GM18505 (cell line): ENCODE data around the gene ATE1.
"Not testable (repeated sequence)": the region's sequence is repeated elsewhere in the genome, so short reads cannot be mapped to it uniquely, and the experiment has no call there.

Source experiments
- ATAC-seq: cut with Tn5 transposase; IDR thresholded peaks from one replicate; pipeline ENCODE4 v1.9.1; 2021; ENCODE audit not compliant: unreplicated experiment
- POLR2A ChIP-seq: IDR thresholded peaks from 4 replicates; pipeline ENCODE4 v1.6.1; 2011; ENCODE audit warnings: borderline replicate concordance; ENCODE audit not compliant: insufficient read depth, insufficient read length; ENCODE audit errors: extremely low read depth

Gene ATE1

DNA sequence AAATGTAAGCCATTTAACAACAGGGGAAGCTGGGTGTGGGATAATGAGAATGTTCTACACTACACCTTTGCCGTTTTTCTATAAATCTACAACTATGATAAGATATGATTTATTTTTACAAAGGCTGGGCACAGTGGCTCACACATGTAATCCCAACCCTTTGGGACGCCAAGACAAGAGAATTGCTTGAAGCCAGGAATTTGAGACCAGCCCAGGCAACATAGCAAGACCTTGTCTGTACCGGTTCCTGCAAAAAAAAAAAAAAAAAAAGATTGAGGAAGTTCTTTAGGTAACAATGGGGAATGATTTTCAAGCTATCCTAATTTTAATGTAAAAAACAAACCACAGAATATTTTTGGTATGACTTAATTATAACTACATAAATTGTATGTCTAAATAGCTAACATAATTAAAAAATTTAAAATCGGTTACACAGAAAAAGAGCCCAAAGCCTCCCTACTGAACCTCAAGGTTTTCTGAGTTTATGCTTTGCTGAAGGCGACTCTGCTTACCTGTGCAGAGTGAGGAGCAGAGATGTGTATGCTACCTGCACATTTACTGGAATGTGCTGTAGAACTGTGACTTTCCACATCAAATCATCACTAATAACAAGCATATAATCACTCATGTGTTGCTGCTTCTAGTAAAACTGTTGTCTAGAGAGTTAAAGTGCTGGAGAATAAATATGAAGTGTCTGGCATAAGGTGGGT lies 163.4 kb downstream of the ATE1 start:
- ATAC-seq, result no peak
- TF ChIP-seq POLR2A, result no peak

DNA sequence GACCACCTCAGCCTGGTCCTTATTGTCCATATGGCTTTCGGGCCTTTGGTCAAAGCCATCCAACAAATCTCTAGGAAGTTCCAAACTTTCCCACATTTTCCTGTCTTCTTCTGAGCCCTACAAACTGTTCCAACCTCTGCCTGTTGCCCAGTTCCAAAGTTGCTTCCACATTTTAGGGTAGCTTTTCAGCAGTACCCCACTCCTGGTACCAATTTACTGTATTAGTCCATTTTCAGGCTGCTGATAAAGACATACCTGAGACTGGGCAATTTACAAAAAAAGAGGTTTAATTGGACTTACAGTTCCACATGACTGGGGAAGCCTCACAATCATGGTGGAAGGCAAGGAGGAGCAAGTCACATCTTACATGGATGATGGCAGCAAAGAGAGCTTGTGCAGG lies 170.6 kb downstream of the ATE1 start:
- not testable (repeated sequence) for ATAC-seq

DNA sequence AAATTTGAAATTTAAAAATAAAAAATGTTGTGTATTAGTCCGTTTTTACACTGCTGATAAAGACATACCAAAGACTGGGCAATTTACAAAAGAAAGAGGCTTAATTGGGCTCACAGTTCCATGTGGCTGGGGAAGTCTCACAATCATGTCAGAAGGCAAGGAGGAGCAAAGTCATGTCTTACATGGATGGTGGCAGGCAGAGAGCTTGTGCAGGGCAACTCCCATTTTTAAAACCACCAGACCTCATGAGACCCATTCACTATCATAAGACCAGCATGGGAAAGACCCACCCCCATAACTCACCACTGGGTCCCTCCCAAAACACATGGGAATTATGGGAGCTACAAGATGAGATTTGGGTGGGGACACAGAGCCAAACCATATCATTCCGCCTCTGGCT lies 172.3 kb downstream of the ATE1 start:
- not testable (repeated sequence) for ATAC-seq

DNA sequence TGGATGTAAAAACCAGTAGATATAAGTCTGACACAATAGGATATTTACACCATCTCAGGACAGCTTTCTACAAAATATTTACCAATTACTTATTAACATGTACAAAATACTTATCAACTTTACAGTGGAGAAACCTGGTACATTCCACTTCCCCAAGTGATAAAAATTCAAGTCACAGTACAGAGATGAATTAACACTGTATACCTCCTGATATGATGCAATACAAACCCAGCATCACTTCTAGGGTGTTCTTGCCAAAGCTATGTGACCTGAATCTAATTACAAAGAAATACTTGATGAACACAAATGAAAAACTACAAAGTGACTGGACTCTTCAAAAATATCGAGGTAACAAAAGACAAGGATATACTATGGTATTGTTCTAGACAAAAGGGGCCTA lies 173.2 kb downstream of the ATE1 start:
- no peak for ATAC-seq

DNA sequence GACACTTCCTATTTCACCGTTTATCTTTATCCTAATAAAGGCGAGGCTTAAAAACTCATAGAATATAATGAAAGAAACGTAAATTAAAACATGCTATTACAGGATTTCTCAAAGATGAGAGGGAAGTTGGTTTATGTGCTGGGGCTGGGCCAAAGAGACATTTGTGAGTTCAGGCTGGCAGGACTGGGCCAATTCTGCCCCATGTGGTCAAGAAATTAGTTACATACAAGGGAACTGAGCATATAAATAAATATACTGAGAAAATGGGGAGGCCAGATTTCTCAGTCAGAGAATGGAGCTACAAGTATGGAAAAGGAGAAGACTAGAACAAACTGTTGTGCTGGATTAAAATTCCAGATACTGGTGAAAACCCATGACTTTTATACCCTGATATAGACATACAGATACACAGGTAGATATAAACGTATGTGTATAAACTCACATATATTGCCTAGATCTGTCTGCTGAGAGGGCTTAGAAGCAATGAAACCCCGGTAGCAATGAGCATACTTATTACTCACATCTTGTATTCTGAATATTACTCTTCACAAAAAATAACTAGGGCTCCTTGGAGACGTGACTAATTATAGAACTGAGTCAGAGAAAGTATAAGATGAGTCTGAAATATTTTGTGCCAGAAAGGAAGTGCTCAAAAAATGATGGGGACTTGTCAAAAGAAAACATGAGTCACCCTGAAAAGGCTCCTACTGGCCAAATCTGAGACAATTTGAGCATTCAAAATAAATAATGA lies 173.9 kb downstream of the ATE1 start:
- TF ChIP-seq POLR2A, result peak; percentile 33
- peak; percentile 79 for ATAC-seq

More for the DNA sequence above, 173.2 kb downstream of the ATE1 start:
- no peak for TF ChIP-seq POLR2A

DNA sequence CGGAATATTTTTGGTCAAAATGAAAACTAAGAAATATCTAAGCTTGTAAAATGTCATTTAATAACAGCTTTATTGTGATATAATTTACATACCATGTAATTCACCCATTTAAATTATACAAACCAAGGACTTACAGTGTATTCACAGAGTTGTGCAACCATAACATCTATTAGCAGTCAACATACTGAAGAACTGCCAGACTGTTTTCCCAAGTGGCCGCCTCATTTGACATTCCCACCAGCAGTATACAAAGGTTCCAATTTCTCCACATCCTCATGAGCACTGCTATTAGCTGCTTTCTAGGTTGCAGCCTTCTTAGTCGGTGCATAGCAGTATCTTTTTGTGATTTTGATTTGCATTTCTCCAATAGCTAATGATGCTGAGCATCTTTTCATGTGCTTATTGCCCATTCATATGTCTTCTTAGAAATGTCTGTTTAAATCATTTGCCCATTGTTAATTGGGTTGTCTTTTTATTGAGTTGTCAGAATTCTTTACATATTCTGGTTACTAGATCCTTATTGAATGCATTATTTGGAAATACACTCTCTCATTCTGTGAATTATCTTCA lies 176.6 kb downstream of the ATE1 start:
- TF ChIP-seq POLR2A, result no peak
- ATAC-seq, result no peak

DNA sequence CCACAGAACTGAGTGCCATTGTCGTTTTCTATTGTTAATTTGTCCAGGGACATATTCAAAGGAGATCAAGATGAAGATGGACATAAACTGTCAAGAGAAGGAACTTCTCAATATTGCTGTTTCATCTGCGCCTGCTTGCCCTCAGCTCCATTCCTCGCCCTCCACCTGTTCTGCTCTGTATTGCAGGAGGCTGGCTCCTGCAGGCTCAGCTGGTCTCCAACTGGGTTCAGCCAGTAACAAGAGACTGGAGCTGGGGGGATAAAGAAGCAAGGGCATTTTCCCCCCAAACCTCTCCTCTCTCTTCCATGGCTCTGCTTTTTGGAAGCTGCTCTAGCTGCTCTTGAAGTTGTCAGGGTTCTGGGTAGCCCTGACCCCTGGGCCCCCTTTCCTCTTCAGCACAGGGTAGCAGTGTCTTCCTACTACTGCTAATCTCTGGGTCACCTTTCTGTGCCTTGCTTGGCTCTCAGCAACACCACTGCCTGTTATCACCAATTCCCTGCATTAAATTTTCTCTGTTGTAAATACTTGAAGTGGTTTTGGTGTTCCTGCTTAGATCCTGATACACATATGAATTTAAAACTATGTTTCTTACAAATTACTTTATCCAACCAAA lies 180.6 kb downstream of the ATE1 start:
- ATAC-seq, result no peak
- no peak for TF ChIP-seq POLR2A

DNA sequence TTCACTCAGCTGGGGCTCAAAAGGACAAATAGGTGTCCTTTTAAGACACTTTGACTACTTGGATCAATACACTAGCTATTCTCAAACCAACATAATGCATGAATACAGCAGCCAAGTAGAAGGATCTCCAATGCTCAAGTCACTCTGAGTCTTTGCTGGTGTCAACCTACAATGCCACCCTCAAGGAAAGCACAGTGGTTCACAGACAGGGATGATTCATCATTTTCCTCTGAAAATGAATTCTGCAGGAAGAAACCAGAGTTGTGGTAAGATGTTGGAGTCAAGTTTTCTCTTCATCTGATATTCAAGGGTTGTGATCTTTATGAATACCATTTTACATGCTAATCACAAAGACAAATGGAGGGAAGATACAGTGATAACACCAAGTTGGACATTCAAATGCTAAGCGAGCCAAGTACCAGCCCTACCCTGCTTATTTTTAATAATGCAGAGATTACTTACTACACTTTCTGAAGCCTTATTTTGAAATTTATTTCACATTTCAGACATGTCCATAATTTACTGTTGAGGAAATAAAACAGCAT lies 186.5 kb downstream of the ATE1 start:
- ATAC-seq, result no peak
- no peak for TF ChIP-seq POLR2A

DNA sequence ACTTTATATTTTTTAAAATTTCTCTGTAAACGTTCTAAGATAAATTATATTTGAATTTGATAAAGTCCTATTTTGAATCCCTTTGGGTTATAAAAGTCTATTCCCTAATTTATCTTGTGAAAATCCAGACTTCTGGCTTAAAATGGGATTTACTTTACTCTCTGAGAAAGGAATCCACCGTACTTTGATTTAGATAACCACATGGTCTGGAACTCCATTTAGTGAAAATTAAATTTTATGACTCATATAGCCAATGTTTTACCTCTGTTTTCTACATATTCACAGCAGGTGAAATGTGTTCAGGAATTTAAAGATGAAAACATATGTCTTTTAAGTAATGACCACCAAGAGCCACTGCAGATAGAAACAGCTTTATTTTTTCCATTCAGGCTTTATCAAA lies 187.8 kb downstream of the ATE1 start:
- TF ChIP-seq POLR2A, result no peak
- no peak for ATAC-seq

DNA sequence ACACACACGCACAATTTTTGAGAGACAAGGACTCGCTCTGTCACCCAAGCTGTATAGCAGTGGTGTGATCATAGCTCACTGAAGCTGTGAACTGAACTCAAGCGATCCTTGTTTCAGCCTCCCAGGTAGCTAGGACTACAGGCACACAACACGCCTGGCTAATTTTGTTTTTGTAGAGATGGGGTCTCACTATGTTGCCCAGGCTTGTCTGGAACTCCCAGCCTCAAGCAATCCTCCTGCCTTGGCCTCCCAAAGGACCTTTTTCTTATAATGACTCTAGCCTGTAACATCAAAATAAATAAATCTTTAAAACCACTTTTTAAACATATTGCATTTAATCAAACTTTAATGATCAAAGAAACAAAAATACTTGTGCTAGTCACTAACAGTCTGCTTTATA lies 188.7 kb downstream of the ATE1 start:
- TF ChIP-seq POLR2A, result no peak
- ATAC-seq, result no peak

DNA sequence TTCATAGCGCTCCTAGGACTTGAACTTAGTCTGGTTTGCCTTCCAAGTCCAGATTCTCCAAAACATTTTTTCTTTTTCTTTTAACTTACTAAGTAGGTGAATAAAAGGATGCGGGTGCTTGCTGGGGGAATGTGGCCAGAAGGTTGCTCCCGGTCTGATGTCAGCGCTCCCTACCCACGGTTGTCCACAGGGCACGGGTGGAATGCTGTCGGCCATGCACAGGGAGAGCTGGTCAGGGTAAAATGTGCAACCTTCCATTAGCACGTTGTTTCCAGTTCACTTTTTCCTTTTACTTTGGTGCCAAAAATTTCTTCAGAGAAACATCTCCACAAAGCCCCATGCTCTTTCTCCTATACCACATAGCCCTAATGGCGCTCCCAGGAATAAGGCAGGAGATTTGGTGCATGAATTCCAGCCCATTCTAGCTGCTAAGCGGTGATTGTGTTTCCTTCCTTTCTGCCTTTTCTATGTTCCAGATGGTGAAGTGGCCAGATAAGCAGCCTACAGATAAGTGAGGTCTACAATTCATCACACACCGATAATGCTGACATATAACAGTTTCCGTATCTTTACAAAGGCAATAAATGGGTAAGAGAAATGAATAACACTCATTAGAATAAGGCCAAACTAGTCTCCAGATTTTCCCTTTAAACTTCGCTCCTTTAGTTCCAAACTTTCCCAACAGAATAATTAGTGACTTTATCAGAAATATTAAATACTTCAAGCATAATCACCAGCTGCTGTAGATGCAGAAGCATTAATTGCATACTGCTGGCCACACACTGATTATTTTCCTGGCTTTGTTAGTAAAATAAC lies 191.3 kb downstream of the ATE1 start:
- no peak for TF ChIP-seq POLR2A

DNA sequence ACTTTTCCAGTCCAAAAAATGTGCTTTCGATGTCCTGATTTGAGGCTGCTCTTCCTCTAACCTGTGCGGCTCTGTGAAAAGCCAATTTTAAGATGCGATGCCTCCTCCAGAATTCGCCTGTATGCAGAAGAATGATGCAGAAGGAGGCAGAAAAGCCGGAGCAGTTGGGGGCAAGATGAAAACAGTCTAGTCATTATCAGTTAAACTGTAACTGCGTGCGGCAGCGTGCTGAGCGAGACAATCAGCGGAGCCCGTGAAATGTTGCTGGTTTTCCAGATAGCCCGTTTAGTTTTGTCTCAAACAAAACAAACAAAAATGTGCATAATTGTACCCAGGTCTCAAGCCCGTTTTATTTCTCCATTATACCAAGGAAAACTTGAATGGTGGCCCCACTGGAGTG lies 192.6 kb downstream of the ATE1 start:
- ATAC-seq, result no peak

More for the DNA sequence above, 191.3 kb downstream of the ATE1 start:
- ATAC-seq, result no peak

DNA sequence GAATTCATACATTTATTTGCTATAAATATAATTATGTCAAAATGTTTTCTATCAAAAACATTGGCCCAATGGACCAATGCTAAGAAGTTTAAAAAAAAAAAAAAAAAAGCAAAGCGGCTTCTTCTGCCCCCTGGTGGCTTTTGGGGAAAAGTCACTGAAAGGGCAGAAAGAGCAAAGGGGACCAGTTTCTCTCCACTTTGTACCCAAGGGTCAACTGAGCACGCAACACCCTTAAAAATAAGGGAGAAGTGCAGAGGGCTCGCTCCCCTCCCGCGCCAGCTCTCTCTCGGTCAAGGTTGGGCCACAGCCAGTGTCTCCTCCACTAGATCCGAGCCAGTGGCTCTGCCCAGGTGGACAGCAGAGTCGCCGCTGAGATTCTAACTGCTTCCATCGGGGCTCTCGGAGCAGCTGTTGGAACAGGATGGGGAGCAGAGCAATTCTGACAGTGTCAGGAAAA lies 193.2 kb downstream of the ATE1 start:
- TF ChIP-seq POLR2A, result no peak
- no peak for ATAC-seq

More for the DNA sequence above, 192.6 kb downstream of the ATE1 start:
- TF ChIP-seq POLR2A, result no peak
